HepG2 (cell line): ENCODE data around the gene ETFB. TPM values are rescaled to one million over a fixed set of nuclear protein-coding genes. Genes with fewer than 3 reads are reported as not detected.
A peak's percentile ranks its signal among the peaks of the same experiment; 100 is the strongest.

Experiments
- ATRX ChIP-seq: sonication (generic); formaldehyde crosslinking; IDR thresholded peaks from 2 replicates; pipeline ENCODE4 v1.4.0; 2020; ENCODE audit warnings: missing genetic modification reagents, borderline replicate concordance
- DNMT1 ChIP-seq: sonication (generic); formaldehyde crosslinking; IDR thresholded peaks from 2 replicates; pipeline ENCODE4 v1.5.1; 2020; ENCODE audit warnings: mild to moderate bottlenecking, missing genetic modification reagents
- DR1 ChIP-seq: sonication (generic); formaldehyde crosslinking; IDR thresholded peaks from 2 replicates; pipeline ENCODE4 v1.8.0; 2021; ENCODE audit warnings: mild to moderate bottlenecking, missing genetic modification reagents, inconsistent platforms
- JUNB ChIP-seq: sonication (generic); formaldehyde crosslinking; IDR thresholded peaks from 2 replicates; pipeline ENCODE4 v1.8.0; 2022; ENCODE audit warnings: missing genetic modification reagents, mild to moderate bottlenecking, borderline replicate concordance
- MIER2 ChIP-seq: IDR thresholded peaks from 2 replicates; pipeline ENCODE4 v1.6.1; 2016; ENCODE audit warnings: missing biosample characterization, missing genetic modification reagents
- NKX3-1 ChIP-seq: sonication (generic); formaldehyde crosslinking; IDR thresholded peaks from 2 replicates; pipeline ENCODE4 v1.5.0; 2020; ENCODE audit warnings: missing genetic modification reagents
- RFX3 ChIP-seq: IDR thresholded peaks from 2 replicates; pipeline ENCODE4 v1.6.1; 2016; ENCODE audit warnings: missing biosample characterization, missing genetic modification reagents
- SP4 ChIP-seq: sonication (generic); formaldehyde crosslinking; IDR thresholded peaks from 2 replicates; pipeline ENCODE4 v1.8.1; 2023; ENCODE audit warnings: mild to moderate bottlenecking, missing genetic modification reagents
- TMF1 ChIP-seq: sonication (generic); formaldehyde crosslinking; IDR thresholded peaks from 2 replicates; pipeline ENCODE4 v1.8.1; 2022; ENCODE audit warnings: low read depth, missing genetic modification reagents
- U2AF2 ChIP-seq: fragments of 200-400 bp; formaldehyde crosslinking; IDR thresholded peaks from 2 replicates; pipeline ENCODE4 v1.6.1; 2017; ENCODE audit warnings: low read depth, mild to moderate bottlenecking, low read length
- ZFY ChIP-seq: sonication (generic); formaldehyde crosslinking; IDR thresholded peaks from 2 replicates; pipeline ENCODE4 v1.4.0; 2020; ENCODE audit warnings: missing genetic modification reagents
- ZNF12 ChIP-seq: sonication (generic); formaldehyde crosslinking; IDR thresholded peaks from 2 replicates; pipeline ENCODE4 v1.5.0; 2020; ENCODE audit warnings: missing genetic modification reagents
- ZNF205 ChIP-seq: IDR thresholded peaks from 2 replicates; pipeline ENCODE4 v1.6.1; 2018; ENCODE audit warnings: missing biosample characterization, missing genetic modification reagents
- ZNF382 ChIP-seq: sonication (generic); formaldehyde crosslinking; IDR thresholded peaks from 2 replicates; pipeline ENCODE4 v1.5.0; 2020; ENCODE audit warnings: missing genetic modification reagents, mild to moderate bottlenecking, borderline replicate concordance
- ZNF44 ChIP-seq: sonication (generic); formaldehyde crosslinking; IDR thresholded peaks from 2 replicates; pipeline ENCODE4 v1.5.1; 2020; ENCODE audit warnings: mild to moderate bottlenecking, missing genetic modification reagents
- ZNF724P ChIP-seq: sonication (generic); formaldehyde crosslinking; IDR thresholded peaks from 2 replicates; pipeline ENCODE4 v1.8.0; 2022; ENCODE audit warnings: missing genetic modification reagents, borderline replicate concordance
- ZNF737 ChIP-seq: sonication (generic); formaldehyde crosslinking; IDR thresholded peaks from 2 replicates; pipeline ENCODE4 v1.5.0; 2020; ENCODE audit warnings: missing genetic modification reagents, mild to moderate bottlenecking, borderline replicate concordance
- ZSCAN22 ChIP-seq: sonication (generic); formaldehyde crosslinking; IDR thresholded peaks from 2 replicates; pipeline ENCODE4 v1.4.0; 2020; ENCODE audit warnings: mild to moderate bottlenecking, missing genetic modification reagents
- polyA plus RNA-seq, 8 experiments: library from polyadenylated mRNA; depleted of rRNA in 3 of 8; stranded (reverse) in 7 of 8; unstranded in 1 of 8; fragments of >200 nt; fragmentation: Illumina TruSeq in 4 of 8; extraction: Trizol in 4 of 8; gene quantifications; 2 replicates each; pipeline versions ENCODE4 v1.2.1 to v1.2.3, GENCODE V29; 2011 to 2016; ENCODE audit warnings: low read depth in 4 of 8, missing spikeins in 1 of 8, mixed read lengths in 1 of 8; ENCODE audit not compliant: insufficient read depth in 1 of 8
- total RNA-seq, 5 experiments: library from RNA; depleted of rRNA; stranded (reverse); fragments of >200 nt; fragmentation: Illumina TruSeq; extraction: Trizol; gene quantifications; 2 replicates each; pipeline ENCODE4 v1.2.3, GENCODE V29; 2016; ENCODE audit warnings: low read depth in 1 of 5
- TF ChIP-seq, protein P1 (sequence below): sonication (generic); formaldehyde crosslinking; IDR thresholded peaks from 2 replicates; pipeline ENCODE4 v1.4.0; 2020; ENCODE audit warnings: missing genetic modification reagents
- TF ChIP-seq, protein P2 (sequence below): sonication (generic); formaldehyde crosslinking; IDR thresholded peaks from 2 replicates; pipeline ENCODE4 v1.4.0; 2020; ENCODE audit warnings: mild to moderate bottlenecking, missing genetic modification reagents
- TF ChIP-seq, protein P3 (sequence below): sonication (generic); formaldehyde crosslinking; IDR thresholded peaks from 2 replicates; pipeline ENCODE4 v1.8.1; 2023; ENCODE audit warnings: mild to moderate bottlenecking, missing genetic modification reagents, borderline replicate concordance
- TF ChIP-seq, protein P4 (sequence below): sonication (generic); formaldehyde crosslinking; IDR thresholded peaks from 2 replicates; pipeline ENCODE4 v1.4.0; 2020; ENCODE audit warnings: mild to moderate bottlenecking, missing genetic modification reagents
- TF ChIP-seq, protein P5 (sequence below): sonication (generic); formaldehyde crosslinking; IDR thresholded peaks from 2 replicates; pipeline ENCODE4 v1.5.0; 2020; ENCODE audit warnings: mild to moderate bottlenecking, missing genetic modification reagents, moderate library complexity
- TF ChIP-seq, protein P6 (sequence below): sonication (generic); formaldehyde crosslinking; IDR thresholded peaks from 2 replicates; pipeline ENCODE4 v1.4.0; 2020; ENCODE audit warnings: low read depth, mild to moderate bottlenecking, missing genetic modification reagents

The ETFB gene
- total and polyA plus RNA-seq, 2 of the 13 experiments (the other 11 are each of a cell fraction or from before 2014, with no cell fraction given), result 678 to 1,314 TPM

DNA sequence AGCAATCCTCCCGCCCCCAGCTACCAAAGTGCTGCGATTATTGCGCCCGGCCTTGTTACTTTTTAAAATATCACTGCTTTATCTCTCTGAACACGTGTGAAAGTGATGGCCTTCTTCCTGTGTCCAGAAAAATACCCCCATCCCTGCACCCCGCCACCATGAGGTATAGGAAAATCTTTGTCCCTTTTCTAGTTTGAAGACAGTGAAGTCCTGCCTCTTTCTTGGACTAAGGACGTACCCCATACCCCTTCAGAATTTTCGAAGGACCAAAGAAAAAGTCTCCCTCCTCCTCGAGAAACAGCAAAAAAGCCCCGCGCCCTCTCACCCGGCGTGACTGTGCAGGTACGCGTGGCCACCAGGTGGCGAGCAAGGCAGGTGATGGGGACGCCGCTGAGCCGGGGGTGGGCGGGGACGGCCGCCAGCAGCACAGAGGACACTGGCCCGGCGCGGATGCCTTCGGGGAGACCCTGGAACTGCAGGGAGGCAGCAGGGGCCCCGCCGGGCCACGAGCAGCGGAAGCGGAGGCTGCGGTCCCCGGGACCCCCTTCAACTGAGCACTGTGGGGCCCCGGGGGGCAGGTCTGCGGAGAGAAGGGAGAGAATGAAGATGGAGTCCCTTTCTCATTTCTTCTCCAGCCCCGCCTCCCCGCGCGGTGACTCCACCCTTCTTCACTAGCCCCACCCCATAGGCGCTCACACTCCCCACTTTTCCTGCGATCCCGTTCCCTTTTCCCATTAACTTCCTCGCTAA lies 27.4 kb downstream of the ETFB start (continued):
- no peak for TF ChIP-seq DNMT1 (CRISPR knock-in tag)
- no peak for TF ChIP-seq ZSCAN22
- peak; percentile 47; the same call in 1 of the 2 replicates for TF ChIP-seq MIER2 (CRISPR knock-in tag)
- TF ChIP-seq, protein P1, sequence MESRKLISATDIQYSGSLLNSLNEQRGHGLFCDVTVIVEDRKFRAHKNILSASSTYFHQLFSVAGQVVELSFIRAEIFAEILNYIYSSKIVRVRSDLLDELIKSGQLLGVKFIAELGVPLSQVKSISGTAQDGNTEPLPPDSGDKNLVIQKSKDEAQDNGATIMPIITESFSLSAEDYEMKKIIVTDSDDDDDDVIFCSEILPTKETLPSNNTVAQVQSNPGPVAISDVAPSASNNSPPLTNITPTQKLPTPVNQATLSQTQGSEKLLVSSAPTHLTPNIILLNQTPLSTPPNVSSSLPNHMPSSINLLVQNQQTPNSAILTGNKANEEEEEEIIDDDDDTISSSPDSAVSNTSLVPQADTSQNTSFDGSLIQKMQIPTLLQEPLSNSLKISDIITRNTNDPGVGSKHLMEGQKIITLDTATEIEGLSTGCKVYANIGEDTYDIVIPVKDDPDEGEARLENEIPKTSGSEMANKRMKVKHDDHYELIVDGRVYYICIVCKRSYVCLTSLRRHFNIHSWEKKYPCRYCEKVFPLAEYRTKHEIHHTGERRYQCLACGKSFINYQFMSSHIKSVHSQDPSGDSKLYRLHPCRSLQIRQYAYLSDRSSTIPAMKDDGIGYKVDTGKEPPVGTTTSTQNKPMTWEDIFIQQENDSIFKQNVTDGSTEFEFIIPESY, result peak; percentile 47; the same call in 1 of the 2 replicates
- no peak for TF ChIP-seq ZNF737 (CRISPR knock-in tag)
- TF ChIP-seq, protein P2, sequence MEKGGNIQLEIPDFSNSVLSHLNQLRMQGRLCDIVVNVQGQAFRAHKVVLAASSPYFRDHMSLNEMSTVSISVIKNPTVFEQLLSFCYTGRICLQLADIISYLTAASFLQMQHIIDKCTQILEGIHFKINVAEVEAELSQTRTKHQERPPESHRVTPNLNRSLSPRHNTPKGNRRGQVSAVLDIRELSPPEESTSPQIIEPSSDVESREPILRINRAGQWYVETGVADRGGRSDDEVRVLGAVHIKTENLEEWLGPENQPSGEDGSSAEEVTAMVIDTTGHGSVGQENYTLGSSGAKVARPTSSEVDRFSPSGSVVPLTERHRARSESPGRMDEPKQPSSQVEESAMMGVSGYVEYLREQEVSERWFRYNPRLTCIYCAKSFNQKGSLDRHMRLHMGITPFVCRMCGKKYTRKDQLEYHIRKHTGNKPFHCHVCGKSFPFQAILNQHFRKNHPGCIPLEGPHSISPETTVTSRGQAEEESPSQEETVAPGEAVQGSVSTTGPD, result no peak
- no peak for TF ChIP-seq U2AF2
- TF ChIP-seq, protein P3, sequence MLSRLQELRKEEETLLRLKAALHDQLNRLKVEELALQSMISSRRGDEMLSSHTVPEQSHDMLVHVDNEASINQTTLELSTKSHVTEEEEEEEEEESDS (CRISPR knock-in tag), result no peak
- TF ChIP-seq ZNF12 (CRISPR knock-in tag), result no peak
- peak; percentile 65 for TF ChIP-seq SP4 (CRISPR knock-in tag)
- TF ChIP-seq ZNF382 (CRISPR knock-in tag), result no peak
- TF ChIP-seq TMF1 (CRISPR knock-in tag), result no peak
- TF ChIP-seq RFX3 (CRISPR knock-in tag), result no peak
- TF ChIP-seq DR1 (CRISPR knock-in tag), result no peak
- TF ChIP-seq JUNB (CRISPR knock-in tag), result no peak
- TF ChIP-seq, protein P4, sequence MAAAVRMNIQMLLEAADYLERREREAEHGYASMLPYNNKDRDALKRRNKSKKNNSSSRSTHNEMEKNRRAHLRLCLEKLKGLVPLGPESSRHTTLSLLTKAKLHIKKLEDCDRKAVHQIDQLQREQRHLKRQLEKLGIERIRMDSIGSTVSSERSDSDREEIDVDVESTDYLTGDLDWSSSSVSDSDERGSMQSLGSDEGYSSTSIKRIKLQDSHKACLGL (CRISPR knock-in tag), result no peak
- 0 out of 2 replicates have a peak, but pooled peaks have one; percentile 13 for TF ChIP-seq ZNF724P (CRISPR knock-in tag)
- TF ChIP-seq ZFY (CRISPR knock-in tag), result 0 out of 2 replicates have a peak, but pooled peaks have one; percentile 9
- no peak for TF ChIP-seq ZNF44 (CRISPR knock-in tag)
- TF ChIP-seq, protein P5, sequence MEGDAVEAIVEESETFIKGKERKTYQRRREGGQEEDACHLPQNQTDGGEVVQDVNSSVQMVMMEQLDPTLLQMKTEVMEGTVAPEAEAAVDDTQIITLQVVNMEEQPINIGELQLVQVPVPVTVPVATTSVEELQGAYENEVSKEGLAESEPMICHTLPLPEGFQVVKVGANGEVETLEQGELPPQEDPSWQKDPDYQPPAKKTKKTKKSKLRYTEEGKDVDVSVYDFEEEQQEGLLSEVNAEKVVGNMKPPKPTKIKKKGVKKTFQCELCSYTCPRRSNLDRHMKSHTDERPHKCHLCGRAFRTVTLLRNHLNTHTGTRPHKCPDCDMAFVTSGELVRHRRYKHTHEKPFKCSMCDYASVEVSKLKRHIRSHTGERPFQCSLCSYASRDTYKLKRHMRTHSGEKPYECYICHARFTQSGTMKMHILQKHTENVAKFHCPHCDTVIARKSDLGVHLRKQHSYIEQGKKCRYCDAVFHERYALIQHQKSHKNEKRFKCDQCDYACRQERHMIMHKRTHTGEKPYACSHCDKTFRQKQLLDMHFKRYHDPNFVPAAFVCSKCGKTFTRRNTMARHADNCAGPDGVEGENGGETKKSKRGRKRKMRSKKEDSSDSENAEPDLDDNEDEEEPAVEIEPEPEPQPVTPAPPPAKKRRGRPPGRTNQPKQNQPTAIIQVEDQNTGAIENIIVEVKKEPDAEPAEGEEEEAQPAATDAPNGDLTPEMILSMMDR (CRISPR knock-in tag), result peak; percentile 96
- TF ChIP-seq ATRX, result no peak
- no peak for TF ChIP-seq ZNF205 (CRISPR knock-in tag)
- TF ChIP-seq NKX3-1 (CRISPR knock-in tag), result no peak
- TF ChIP-seq, protein P6, sequence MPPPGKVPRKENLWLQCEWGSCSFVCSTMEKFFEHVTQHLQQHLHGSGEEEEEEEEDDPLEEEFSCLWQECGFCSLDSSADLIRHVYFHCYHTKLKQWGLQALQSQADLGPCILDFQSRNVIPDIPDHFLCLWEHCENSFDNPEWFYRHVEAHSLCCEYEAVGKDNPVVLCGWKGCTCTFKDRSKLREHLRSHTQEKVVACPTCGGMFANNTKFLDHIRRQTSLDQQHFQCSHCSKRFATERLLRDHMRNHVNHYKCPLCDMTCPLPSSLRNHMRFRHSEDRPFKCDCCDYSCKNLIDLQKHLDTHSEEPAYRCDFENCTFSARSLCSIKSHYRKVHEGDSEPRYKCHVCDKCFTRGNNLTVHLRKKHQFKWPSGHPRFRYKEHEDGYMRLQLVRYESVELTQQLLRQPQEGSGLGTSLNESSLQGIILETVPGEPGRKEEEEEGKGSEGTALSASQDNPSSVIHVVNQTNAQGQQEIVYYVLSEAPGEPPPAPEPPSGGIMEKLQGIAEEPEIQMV (CRISPR knock-in tag), result no peak
- TF ChIP-seq, all 625 proteins: peak for 84
